ENCODE data around the gene PNPLA2. TPM values are rescaled to one million over a fixed set of nuclear protein-coding genes. Genes with fewer than 3 reads are reported as not detected.
A peak's percentile ranks its signal among the peaks of the same experiment; 100 is the strongest.

The PNPLA2 gene
- total RNA-seq, 6 experiments from 2014 or later = 33.2 to 97.1 (median 69.6) TPM

GRCh38 chr11:826227-826621 lies 7.5 kb downstream of the PNPLA2 start:
- peak overlapping the region in 1 of 3 donors; percentile 20 for H3K27ac ChIP-seq
- H3K9me3 ChIP-seq = no peaks in the 10 kb centered on the region
- peaks cover 0 to 76% (median 37%) of the 10 kb centered on the region in 4 donors for H3K4me1 ChIP-seq
- H3K36me3 ChIP-seq = peaks cover 0 to 24% (median 7%) of the 10 kb centered on the region in 4 donors
- TF ChIP-seq CTCF (IDR thresholded peaks at IDR 0.05) = no peak
- TF ChIP-seq POLR2A (IDR thresholded peaks at IDR 0.05) = no peak
- intact Hi-C loops (cut with DNase I) = no loop called here
- H3K4me3 ChIP-seq = no peak overlapping the region
- ATAC-seq = no peak
- no peak for DNase-seq
- H3K27me3 ChIP-seq = no peaks in the 10 kb centered on the region
- 19% methylated on average over 5 of the region's 9 CpGs for WGBS (ENCODE audit: insufficient coverage, low coverage, low lambda C conversion rate, missing lambda C conversion rate)

GRCh38 chr11:826836-827145 lies 8.1 kb downstream of the PNPLA2 start:
- Histone ChIP-seq H3K36me3 (peaks cover 0 to 24% (median 7%) of the 10 kb centered on the region in 4 donors), H3K27ac (peak overlapping the region in 2 of 3 donors; percentile 28 to 33), H3K4me1 (peaks cover 0 to 71% (median 35%) of the 10 kb centered on the region in 4 donors), H3K9me3 (no peaks in the 10 kb centered on the region), H3K4me3 (peak overlapping the region; percentile 20 to 48 (median 25)), H3K27me3 (no peaks in the 10 kb centered on the region)
- WGBS (ENCODE audit: insufficient coverage, low coverage, low lambda C conversion rate, missing lambda C conversion rate) = 8% methylated on average over 6 of the region's 22 CpGs
- TF ChIP-seq POLR2A (IDR thresholded peaks at IDR 0.05) (no peak), CTCF (IDR thresholded peaks at IDR 0.05) (no peak)
- intact Hi-C loops (cut with DNase I) = no loop called here
- ATAC-seq = no peak
- DNase-seq = no peak

GRCh38 chr11:827146-827896 lies 8.6 kb downstream of the PNPLA2 start:
- WGBS (ENCODE audit: insufficient coverage, low coverage, low lambda C conversion rate, missing lambda C conversion rate) = 20% methylated on average over 12 of the region's 66 CpGs
- intact Hi-C loops (cut with DNase I) = no loop called here
- ATAC-seq (peak in 1 of 4 donors; percentile 4), DNase-seq (no peak)
- Histone ChIP-seq H3K4me1 (peaks cover 0 to 67% (median 34%) of the 10 kb centered on the region in 4 donors), H3K36me3 (peaks cover 0 to 22% (median 7%) of the 10 kb centered on the region in 4 donors), H3K27me3 (no peaks in the 10 kb centered on the region), H3K27ac (peak overlapping the region in 2 of 3 donors; percentile 28 to 33), H3K4me3 (peak overlapping the region; percentile 20 to 48 (median 25)), H3K9me3 (no peaks in the 10 kb centered on the region)
- TF ChIP-seq CTCF (IDR thresholded peaks at IDR 0.05) (no peak), POLR2A (IDR thresholded peaks at IDR 0.05) (no peak)

- Histone ChIP-seq H3K36me3 (peaks cover 0 to 17% (median 7%) of the 10 kb centered on the region in 4 donors), H3K9me3 (no peaks in the 10 kb centered on the region), H3K4me1 (peaks cover 0 to 69% (median 32%) of the 10 kb centered on the region in 4 donors), H3K27ac (peak within 1 kb of the TSS in 2 of 3 donors; percentile 28 to 33), H3K4me3 (peak within 1 kb of the TSS; percentile 20 to 48 (median 25)), H3K27me3 (no peaks in the 10 kb centered on the region)
- TF ChIP-seq CTCF (IDR thresholded peaks at IDR 0.05) (no peak), POLR2A (IDR thresholded peaks at IDR 0.05) (no peak)
- intact Hi-C loops (cut with DNase I) = no loop called here
- ATAC-seq (no peak), DNase-seq (no peak)
- WGBS (ENCODE audit: insufficient coverage, low coverage, low lambda C conversion rate, missing lambda C conversion rate) = 58% methylated on average over 4 of the region's 5 CpGs
These were observed 9.1 kb downstream of the PNPLA2 start, which contains the start of gene CRACR2B for GRCh38 chr11:827897-828192. Gene CRACR2B, plus strand, starts transcription at chr11:827919. Its CDS starts 689 bp downstream, at chr11:828608.
